K562 (cell line): ENCODE data around the gene CACNA1I. TPM values are rescaled to one million over a fixed set of nuclear protein-coding genes. Genes with fewer than 3 reads are reported as not detected.

ENCODE experiments used
- KHSRP ChIP-seq: fragments of 450-650 bp; IDR thresholded peaks from 2 replicates; pipeline ENCODE4 v1.6.1; 2017
- NRF1 ChIP-seq, 2 experiments: fragments of 450-650 bp; IDR thresholded peaks in 1 of 2; conservative IDR thresholded peaks in 1 of 2; 2 replicates each; pipeline ENCODE4 v1.6.1; 2014; ENCODE audit warnings: mild to moderate bottlenecking in 2 of 2
- OTX1 ChIP-seq: fragments of 450-650 bp; formaldehyde crosslinking; IDR thresholded peaks from 2 replicates; pipeline ENCODE4 v1.4.0; 2022; ENCODE audit warnings: mild to moderate bottlenecking
- polyA plus RNA-seq, 8 experiments: library from polyadenylated mRNA; depleted of rRNA in 4 of 8; stranded (reverse) in 5 of 8; unstranded in 3 of 8; fragments of >200 nt; fragmentation: Nextera tagmentation in 2 of 8; fragmentation: Illumina TruSeq in 1 of 8; extraction: Ambion mirVana in 2 of 8; extraction: Trizol in 1 of 8; gene quantifications; 2 replicates each; pipeline versions ENCODE4 v1.2.1 to v1.2.3, GENCODE V29; 2011 to 2014; ENCODE audit warnings: inconsistent platforms in 1 of 8, missing spikeins in 1 of 8
- total RNA-seq, 7 experiments: library from RNA; depleted of rRNA in 6 of 7; stranded (reverse); fragments of >200 nt in 6 of 7; fragmentation: Illumina TruSeq in 2 of 7; extraction: Trizol in 2 of 7; gene quantifications; 2 replicates each; pipeline versions ENCODE4 v1.2.1 to v1.2.3, GENCODE V29; 2011 to 2021; ENCODE audit warnings: low replicate concordance in 1 of 7
- TF ChIP-seq, protein P1 (sequence below): sonication (generic); formaldehyde crosslinking; IDR thresholded peaks from 2 replicates; pipeline ENCODE4 v1.8.1; 2022; ENCODE audit warnings: missing genetic modification reagents
- TF ChIP-seq, protein P2 (sequence below): fragments of 250-450 bp; sonication (Bioruptor Pico); IDR thresholded peaks from 2 replicates; pipeline ENCODE4 v1.4.0; 2020

Gene CACNA1I
- total and polyA plus RNA-seq, 9 of the 15 experiments (the other 6 are each of a cell fraction or from before 2014, with no cell fraction given) = 0.01 to 0.79 (median 0.32) TPM; not detected in 1

DNA sequence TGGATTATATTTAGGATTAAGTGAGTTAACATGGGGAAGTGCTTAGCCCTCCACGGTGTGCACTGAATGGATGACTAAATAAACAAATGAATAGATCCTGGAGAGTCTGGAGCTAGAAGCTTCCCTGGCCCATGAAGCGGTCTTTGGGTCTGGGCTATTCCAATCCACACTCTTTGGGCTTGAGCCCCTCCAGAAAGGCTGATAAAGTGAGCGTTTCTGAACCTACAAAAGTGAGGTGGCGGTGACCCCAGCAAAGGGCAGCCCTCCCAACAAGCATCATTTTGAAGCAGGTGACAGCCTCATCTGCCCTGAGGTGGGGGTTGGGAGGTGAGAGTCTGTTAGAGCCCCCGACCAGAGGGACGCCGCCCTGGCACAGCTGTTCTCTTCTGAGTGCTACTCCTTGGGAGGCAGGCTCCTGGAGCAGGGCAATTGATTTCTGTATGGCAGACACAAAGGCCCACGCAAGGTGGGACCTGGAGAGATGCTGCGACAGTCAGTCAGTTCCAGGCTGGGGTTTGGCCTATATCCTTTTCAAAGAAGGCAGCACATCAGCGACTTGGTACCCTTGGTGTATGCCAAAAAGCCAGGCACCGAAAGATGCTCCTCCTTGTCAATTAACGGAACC is 157.8 kb downstream of the CACNA1I start (continued):
- TF ChIP-seq NRF1 (conservative IDR thresholded peaks at IDR 0.05 in 1 of 2, IDR thresholded peaks at IDR 0.05 in 1 of 2) (no peak), KHSRP (no peak), OTX1 (CRISPR knock-in tag) (no peak)
- TF ChIP-seq, protein P1, sequence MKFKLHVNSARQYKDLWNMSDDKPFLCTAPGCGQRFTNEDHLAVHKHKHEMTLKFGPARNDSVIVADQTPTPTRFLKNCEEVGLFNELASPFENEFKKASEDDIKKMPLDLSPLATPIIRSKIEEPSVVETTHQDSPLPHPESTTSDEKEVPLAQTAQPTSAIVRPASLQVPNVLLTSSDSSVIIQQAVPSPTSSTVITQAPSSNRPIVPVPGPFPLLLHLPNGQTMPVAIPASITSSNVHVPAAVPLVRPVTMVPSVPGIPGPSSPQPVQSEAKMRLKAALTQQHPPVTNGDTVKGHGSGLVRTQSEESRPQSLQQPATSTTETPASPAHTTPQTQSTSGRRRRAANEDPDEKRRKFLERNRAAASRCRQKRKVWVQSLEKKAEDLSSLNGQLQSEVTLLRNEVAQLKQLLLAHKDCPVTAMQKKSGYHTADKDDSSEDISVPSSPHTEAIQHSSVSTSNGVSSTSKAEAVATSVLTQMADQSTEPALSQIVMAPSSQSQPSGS (CRISPR knock-in tag) = no peak
- TF ChIP-seq, protein P2, sequence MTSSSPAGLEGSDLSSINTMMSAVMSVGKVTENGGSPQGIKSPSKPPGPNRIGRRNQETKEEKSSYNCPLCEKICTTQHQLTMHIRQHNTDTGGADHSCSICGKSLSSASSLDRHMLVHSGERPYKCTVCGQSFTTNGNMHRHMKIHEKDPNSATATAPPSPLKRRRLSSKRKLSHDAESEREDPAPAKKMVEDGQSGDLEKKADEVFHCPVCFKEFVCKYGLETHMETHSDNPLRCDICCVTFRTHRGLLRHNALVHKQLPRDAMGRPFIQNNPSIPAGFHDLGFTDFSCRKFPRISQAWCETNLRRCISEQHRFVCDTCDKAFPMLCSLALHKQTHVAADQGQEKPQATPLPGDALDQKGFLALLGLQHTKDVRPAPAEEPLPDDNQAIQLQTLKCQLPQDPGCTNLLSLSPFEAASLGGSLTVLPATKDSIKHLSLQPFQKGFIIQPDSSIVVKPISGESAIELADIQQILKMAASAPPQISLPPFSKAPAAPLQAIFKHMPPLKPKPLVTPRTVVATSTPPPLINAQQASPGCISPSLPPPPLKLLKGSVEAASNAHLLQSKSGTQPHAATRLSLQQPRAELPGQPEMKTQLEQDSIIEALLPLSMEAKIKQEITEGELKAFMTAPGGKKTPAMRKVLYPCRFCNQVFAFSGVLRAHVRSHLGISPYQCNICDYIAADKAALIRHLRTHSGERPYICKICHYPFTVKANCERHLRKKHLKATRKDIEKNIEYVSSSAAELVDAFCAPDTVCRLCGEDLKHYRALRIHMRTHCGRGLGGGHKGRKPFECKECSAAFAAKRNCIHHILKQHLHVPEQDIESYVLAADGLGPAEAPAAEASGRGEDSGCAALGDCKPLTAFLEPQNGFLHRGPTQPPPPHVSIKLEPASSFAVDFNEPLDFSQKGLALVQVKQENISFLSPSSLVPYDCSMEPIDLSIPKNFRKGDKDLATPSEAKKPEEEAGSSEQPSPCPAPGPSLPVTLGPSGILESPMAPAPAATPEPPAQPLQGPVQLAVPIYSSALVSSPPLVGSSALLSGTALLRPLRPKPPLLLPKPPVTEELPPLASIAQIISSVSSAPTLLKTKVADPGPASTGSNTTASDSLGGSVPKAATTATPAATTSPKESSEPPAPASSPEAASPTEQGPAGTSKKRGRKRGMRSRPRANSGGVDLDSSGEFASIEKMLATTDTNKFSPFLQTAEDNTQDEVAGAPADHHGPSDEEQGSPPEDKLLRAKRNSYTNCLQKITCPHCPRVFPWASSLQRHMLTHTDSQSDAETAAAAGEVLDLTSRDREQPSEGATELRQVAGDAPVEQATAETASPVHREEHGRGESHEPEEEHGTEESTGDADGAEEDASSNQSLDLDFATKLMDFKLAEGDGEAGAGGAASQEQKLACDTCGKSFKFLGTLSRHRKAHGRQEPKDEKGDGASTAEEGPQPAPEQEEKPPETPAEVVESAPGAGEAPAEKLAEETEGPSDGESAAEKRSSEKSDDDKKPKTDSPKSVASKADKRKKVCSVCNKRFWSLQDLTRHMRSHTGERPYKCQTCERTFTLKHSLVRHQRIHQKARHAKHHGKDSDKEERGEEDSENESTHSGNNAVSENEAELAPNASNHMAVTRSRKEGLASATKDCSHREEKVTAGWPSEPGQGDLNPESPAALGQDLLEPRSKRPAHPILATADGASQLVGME (CRISPR knock-in tag) = no peak
